SK-N-MC (cell line): ENCODE data around the gene MACF1.

Experiments
- EZH2 ChIP-seq: fragments of 200-600 bp; sonication (generic); IDR thresholded peaks from one replicate; pipeline ENCODE4 v1.6.1; 2017; ENCODE audit warnings: antibody characterized with exemption
- POLR2AphosphoS5 ChIP-seq: IDR thresholded peaks from 2 replicates; pipeline ENCODE4 v1.6.1; 2012; ENCODE audit warnings: mild to moderate bottlenecking, low read depth, low read length, borderline replicate concordance

GRCh38 chr1:39440856-39441255 is 236.4 kb downstream of the MACF1 start:
- TF ChIP-seq EZH2 (no peak), POLR2AphosphoS5 (no peak)
